Esophagus squamous epithelium (tissue), 5 donors: ENCODE results near the gene ZC3H7B. TPM values are rescaled to one million over a fixed set of nuclear protein-coding genes. Genes with fewer than 3 reads are reported as not detected.

Experiments
- DNase-seq: peaks from one replicate; lab custom pipeline; 2025; lab: John Stamatoyannopoulos, UW
- H3K27ac ChIP-seq, 4 donors: fragments of 200-600 bp; sonication (generic); one replicate each; pipeline ENCODE4 v1.5.1; 2016 to 2019; ENCODE audit warnings: mild to moderate bottlenecking in 1 of 4
- H3K27me3 ChIP-seq, 4 donors: fragments of 200-600 bp; sonication (generic); 1 replicate in 3 of 4; 2 replicates in 1 of 4; pipeline versions ENCODE4 v1.5.1 to v1.6.0; 2017 to 2021; ENCODE audit warnings: antibody characterized with exemption in 1 of 4
- H3K36me3 ChIP-seq, 3 donors: fragments of 200-600 bp; sonication (generic); one replicate each; pipeline ENCODE4 v1.5.1; 2016 to 2019
- H3K4me1 ChIP-seq, 3 donors: fragments of 200-600 bp; sonication (generic); one replicate each; pipeline ENCODE4 v1.5.1; 2017 to 2019
- H3K4me3 ChIP-seq, 4 donors: fragments of 200-600 bp; sonication (generic); 1 replicate in 3 of 4; 2 replicates in 1 of 4; pipeline ENCODE4 v1.5.1; 2016 to 2019; ENCODE audit warnings: mild to moderate bottlenecking in 2 of 4, moderate library complexity in 1 of 4
- H3K9me3 ChIP-seq, 3 donors: fragments of 200-600 bp; sonication (generic); one replicate each; pipeline ENCODE4 v1.5.1; 2016 to 2019
- CTCF ChIP-seq, 6 experiments: fragments of 450-650 bp in 4 of 6; fragments of 200-600 bp in 2 of 6; sonication (generic) in 2 of 6; IDR thresholded peaks; one replicate each; pipeline ENCODE4 v1.5.1; 2016 to 2019; ENCODE audit warnings: antibody characterized with exemption in 6 of 6, mild to moderate bottlenecking in 4 of 6, moderate library complexity in 4 of 6
- POLR2A ChIP-seq, 4 donors: fragments of 450-650 bp; IDR thresholded peaks; one replicate each; pipeline ENCODE4 v1.6.1; 2017; ENCODE audit warnings: antibody characterized with exemption in 4 of 4, mild to moderate bottlenecking in 4 of 4, moderate library complexity in 3 of 4
- WGBS, 2 donors: methylation state at CpG; one replicate each; pipeline ENCODE4 v1.1.5; 2018; 5-methylcytosine and 5-hydroxymethylcytosine counted together
- intact Hi-C: fragments of 100-400 bp; cut with DNase I; formaldehyde crosslinking; loops from one replicate; pipeline ENCODE4 v1.15.0; 2022
- total RNA-seq, 4 donors: library from RNA; depleted of rRNA; stranded (reverse); fragments of >200 nt; gene quantifications; one replicate each; pipeline ENCODE4 v1.1.0, GENCODE V29; 2016
- donor health status: DM: yes; HTN: yes; CAD: no.

The ZC3H7B gene
- total RNA-seq, 4 donors from 2014 or later, result 18.7 to 36.8 (median 20.9) TPM

DNA sequence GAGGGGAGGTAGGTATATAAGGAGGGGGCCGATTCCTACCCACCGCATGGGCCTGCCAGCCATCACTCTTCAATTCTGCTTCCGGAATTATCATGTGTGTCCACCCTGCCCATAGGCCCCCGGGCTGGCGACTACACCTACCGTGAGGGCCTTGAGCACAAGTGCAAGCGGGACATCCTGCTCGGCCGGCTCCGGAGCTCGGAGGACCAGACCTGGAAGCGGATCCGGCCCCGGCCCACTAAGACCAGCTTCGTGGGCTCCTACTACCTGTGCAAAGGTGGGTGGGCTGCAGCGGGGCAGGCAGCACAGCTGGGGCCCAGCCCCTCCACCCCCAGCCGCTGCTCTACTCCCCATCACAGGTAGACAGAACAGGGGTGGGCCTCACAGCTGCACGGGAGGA is 42.0 kb downstream of the ZC3H7B start:
- TF ChIP-seq POLR2A (IDR thresholded peaks at IDR 0.05) (no peak), CTCF (IDR thresholded peaks at IDR 0.05) (no peak)
- intact Hi-C loops, result no loop called here
- no peak overlapping the region for H3K27ac ChIP-seq
- DNase-seq, result no peak
- H3K4me3 ChIP-seq, result no peak overlapping the region
- peaks cover 0 to 10% (median 0%) of the 10 kb centered on the region in 3 donors for H3K4me1 ChIP-seq
- H3K27me3 ChIP-seq, result no peaks in the 10 kb centered on the region
- WGBS, 2 donors, result 75 to 85% methylated on average over 2 to 5 of the region's 18 CpGs
- H3K36me3 ChIP-seq, result peaks cover 34 to 100% (median 46%) of the 10 kb centered on the region in 3 donors
- no peaks in the 10 kb centered on the region for H3K9me3 ChIP-seq

DNA sequence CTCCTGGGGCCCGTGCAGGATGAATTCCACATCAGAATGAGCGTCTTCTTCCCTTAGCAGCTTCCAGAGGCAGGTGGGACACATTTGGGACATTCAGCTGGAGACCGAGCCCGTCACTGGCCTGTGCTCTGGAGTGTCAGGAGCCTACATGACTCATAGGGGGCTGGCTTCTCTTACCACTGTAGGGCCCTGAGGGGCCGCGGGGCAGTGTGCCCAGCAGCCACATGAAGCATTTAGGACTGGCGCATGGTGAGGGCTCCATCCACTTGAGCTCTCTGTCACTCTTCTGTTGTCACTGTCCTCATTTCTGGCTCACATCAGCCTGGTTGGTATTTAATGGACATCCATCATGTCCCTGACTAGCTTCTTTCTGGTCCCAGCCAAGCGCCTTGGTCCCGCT is 42.4 kb downstream of the ZC3H7B start:
- WGBS, 2 donors, result 97 to 98% methylated on average over 7 to 9 of the region's 9 CpGs
- DNase-seq, result no peak
- no peaks in the 10 kb centered on the region for H3K9me3 ChIP-seq
- intact Hi-C loops, result no loop called here
- H3K27ac ChIP-seq, result no peak overlapping the region
- TF ChIP-seq POLR2A (IDR thresholded peaks at IDR 0.05), result no peak
- TF ChIP-seq CTCF (IDR thresholded peaks at IDR 0.05), result no peak
- peaks cover 34 to 100% (median 45%) of the 10 kb centered on the region in 3 donors for H3K36me3 ChIP-seq
- H3K27me3 ChIP-seq, result no peaks in the 10 kb centered on the region
- H3K4me3 ChIP-seq, result no peak overlapping the region
- H3K4me1 ChIP-seq, result peaks cover 0 to 10% (median 0%) of the 10 kb centered on the region in 3 donors

DNA sequence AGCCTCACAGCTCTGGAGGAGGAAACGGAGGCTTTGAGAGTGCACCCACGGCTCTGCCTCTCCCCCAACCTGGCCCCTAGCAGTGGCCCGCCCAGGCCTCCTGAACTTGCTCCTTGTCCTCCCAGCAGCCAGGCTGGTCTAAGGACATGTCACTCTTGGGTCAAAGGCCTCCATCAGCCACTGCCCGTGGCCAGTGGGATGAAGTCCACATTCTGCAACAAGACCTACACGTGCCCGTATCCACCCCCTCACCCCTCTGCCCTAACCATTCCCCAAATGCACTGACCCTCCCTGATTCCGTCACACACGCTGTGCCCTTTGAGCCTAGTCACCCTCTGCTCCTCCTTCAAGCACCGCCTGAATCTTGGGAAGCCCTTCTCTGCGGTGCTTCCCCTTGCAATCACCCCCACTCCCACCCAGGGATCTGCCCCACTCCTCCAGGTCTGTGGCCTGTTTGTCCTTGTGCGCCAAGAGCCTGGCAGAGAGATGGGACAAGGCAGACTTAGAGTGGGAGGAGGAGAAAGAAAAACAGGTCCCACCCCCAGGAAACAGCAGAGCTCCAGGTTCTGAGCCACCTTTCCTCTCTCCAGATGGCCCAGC is 43.0 kb downstream of the ZC3H7B start:
- Histone ChIP-seq H3K4me3 (no peak overlapping the region), H3K27ac (no peak overlapping the region), H3K4me1 (peaks cover 0 to 10% (median 0%) of the 10 kb centered on the region in 3 donors), H3K9me3 (no peaks in the 10 kb centered on the region), H3K36me3 (peaks cover 38 to 100% (median 48%) of the 10 kb centered on the region in 3 donors), H3K27me3 (no peaks in the 10 kb centered on the region)
- TF ChIP-seq POLR2A (IDR thresholded peaks at IDR 0.05) (no peak), CTCF (IDR thresholded peaks at IDR 0.05) (no peak)
- no peak for DNase-seq
- intact Hi-C loops, result no loop called here
- 88 to 91% methylated on average over 9 to 10 of the region's 11 CpGs for WGBS, 2 donors

DNA sequence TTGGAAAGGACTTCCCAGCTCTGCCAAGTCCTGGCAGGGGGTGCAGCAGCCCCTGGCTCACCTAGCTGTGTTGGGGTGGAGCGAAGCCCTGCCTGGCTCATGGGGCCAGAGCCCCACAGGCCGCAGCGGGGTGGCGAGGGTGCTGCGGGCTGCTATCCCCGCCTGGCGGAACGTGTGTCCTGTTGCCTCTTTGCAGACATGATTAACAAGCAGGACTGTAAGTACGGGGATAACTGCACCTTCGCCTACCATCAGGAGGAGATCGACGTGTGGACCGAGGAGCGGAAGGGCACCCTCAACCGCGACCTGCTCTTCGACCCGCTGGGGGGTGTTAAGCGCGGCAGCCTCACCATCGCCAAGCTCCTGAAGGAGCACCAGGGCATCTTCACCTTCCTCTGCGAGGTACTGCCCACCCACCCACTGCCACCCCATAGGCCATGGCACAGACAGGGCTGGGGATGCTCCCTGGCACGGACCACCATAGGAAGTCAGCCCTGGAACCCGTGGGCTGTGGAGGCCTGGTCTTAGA is 44.5 kb downstream of the ZC3H7B start:
- no peak for DNase-seq
- H3K27me3 ChIP-seq, result no peaks in the 10 kb centered on the region
- peaks cover 38 to 100% (median 51%) of the 10 kb centered on the region in 3 donors for H3K36me3 ChIP-seq
- TF ChIP-seq CTCF (IDR thresholded peaks at IDR 0.05), result no peak
- no peak for TF ChIP-seq POLR2A (IDR thresholded peaks at IDR 0.05)
- no peaks in the 10 kb centered on the region for H3K9me3 ChIP-seq
- no peak overlapping the region for H3K4me3 ChIP-seq
- H3K27ac ChIP-seq, result no peak overlapping the region
- intact Hi-C loops, result no loop called here
- WGBS, 2 donors, result 84% methylated on average over 7 of the region's 24 CpGs; no CpG with 5 or more reads in 1 of the 2 donors
- H3K4me1 ChIP-seq, result peaks cover 0 to 10% (median 0%) of the 10 kb centered on the region in 3 donors

DNA sequence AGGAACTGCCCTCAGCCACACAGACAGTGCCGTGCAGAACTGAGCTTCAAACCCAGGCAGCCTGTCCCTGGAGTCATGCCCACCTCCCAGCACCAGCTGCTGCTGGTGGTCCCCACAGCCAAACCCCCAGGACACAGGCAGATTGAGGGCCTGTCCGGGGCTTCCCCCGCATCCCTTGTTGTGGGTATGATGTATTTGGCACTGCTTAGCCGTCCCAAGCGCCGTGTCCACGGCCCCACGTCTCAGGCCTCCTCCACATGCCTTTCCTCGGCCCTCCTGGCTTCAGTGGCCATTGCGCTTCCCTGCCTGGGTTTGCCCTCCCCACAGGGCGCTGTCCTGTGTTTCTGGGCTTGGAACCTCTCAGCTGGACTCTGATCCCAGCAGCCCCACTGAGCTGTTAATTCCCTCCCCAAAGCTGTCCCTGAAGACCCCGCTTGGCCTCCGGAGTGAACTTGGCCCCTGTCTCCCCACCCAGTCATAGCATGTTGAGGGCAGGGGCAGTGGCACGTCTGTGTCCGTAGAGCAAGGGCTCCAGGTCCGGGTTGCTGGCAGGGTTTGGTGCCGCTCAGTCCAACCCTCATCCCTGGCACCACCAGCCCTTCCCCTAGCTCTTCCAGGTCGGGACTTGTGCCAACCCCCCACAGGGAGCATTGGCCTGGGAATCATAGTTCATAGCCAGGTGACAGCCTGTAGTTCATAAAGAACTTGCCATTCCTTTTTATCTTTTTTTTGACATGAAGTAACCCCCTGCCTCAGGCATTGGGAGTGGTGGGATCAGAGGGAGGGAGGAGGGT is 45.9 kb downstream of the ZC3H7B start:
- peaks cover 34 to 100% (median 51%) of the 10 kb centered on the region in 3 donors for H3K36me3 ChIP-seq
- intact Hi-C loops, result no loop called here
- H3K27me3 ChIP-seq, result no peaks in the 10 kb centered on the region
- no peak overlapping the region for H3K27ac ChIP-seq
- no peak overlapping the region for H3K4me3 ChIP-seq
- peaks cover 0 to 10% (median 0%) of the 10 kb centered on the region in 3 donors for H3K4me1 ChIP-seq
- H3K9me3 ChIP-seq, result no peaks in the 10 kb centered on the region
- 75 to 78% methylated on average over 12 to 15 of the region's 18 CpGs for WGBS, 2 donors
- DNase-seq, result no peak
- no peak for TF ChIP-seq CTCF (IDR thresholded peaks at IDR 0.05)
- no peak for TF ChIP-seq POLR2A (IDR thresholded peaks at IDR 0.05)
